Measurements from ENCODE around the gene MATR3. TPM values are rescaled to one million over a fixed set of nuclear protein-coding genes. Genes with fewer than 3 reads are reported as not detected.

Gene MATR3
- total RNA-seq, 2 experiments from 2014 or later = 376 to 401 TPM

GRCh38 chr5:139277171-139277570 lies 16.4 kb upstream of the MATR3 start:
- Mint-ChIP-seq H3K27me3 (no peaks in the 10 kb centered on the region), H3K4me3 (no peak overlapping the region), H3K9me3 (no peaks in the 10 kb centered on the region), H3K4me1 (ENCODE audit: low read depth) (peaks cover 49% of the 10 kb centered on the region), H3K27ac (peak overlapping the region; percentile 37), H3K36me3 (ENCODE audit: low read depth) (peaks cover 37% of the 10 kb centered on the region)
- ATAC-seq (ENCODE audit: poor library complexity) (no peak), DNase-seq (no peak)
- no peaks in the 10 kb centered on the region for H3K27me3 ChIP-seq (ENCODE audit: control insufficient read depth in 1 of 2, insufficient read depth in 2 of 2, low read length in 2 of 2)
- H3K36me3 ChIP-seq (ENCODE audit: insufficient read depth, low read length) = peaks cover 29% of the 10 kb centered on the region
- no peak for TF ChIP-seq CTCF (IDR thresholded peaks at IDR 0.05)
- CTCF ChIA-PET = interaction anchor here (2.7 kb wide), 1 partner anchor 17 kb away, joined by 8 read pairs; the partner anchor contains the start of gene MATR3
- H3K9me3 ChIP-seq (ENCODE audit: control insufficient read depth in 1 of 2, insufficient read depth in 1 of 2, low read length in 2 of 2) = no peaks in the 10 kb centered on the region
- POLR2A ChIA-PET = interaction anchor here (1.0 to 3.2 kb wide), 2 partner anchors 17 to 20 kb away, joined by 3 to 27 read pairs; partner anchors contain the start of gene MATR3
- intact Hi-C loops (cut with DNase I, micrococcal nuclease) = loop anchor here in 1 of 2 experiments (10.0 kb wide), 1 partner anchor 942 kb away; the partner anchor contains the start of genes CDC25C and FAM53C
- H3K27ac ChIP-seq (ENCODE audit: low read depth in 1 of 2, low read length in 2 of 2) = no peak overlapping the region
- peaks cover 46% of the 10 kb centered on the region for H3K4me1 ChIP-seq (ENCODE audit: insufficient read depth, low read length)
- no peak overlapping the region for H3K4me3 ChIP-seq (ENCODE audit: low read length)

- no peaks in the 10 kb centered on the region for H3K27me3 Mint-ChIP-seq
- H3K36me3 ChIP-seq (ENCODE audit: insufficient read depth, low read length) = peaks cover 44% of the 10 kb centered on the region
- peaks cover 34% of the 10 kb centered on the region for H3K4me1 Mint-ChIP-seq (ENCODE audit: low read depth)
- POLR2A ChIA-PET = no interaction called here
- no peak for TF ChIP-seq CTCF (IDR thresholded peaks at IDR 0.05)
- no peaks in the 10 kb centered on the region for H3K27me3 ChIP-seq (ENCODE audit: control insufficient read depth in 1 of 2, insufficient read depth in 2 of 2, low read length in 2 of 2)
- H3K4me1 ChIP-seq (ENCODE audit: insufficient read depth, low read length) = peaks cover 31% of the 10 kb centered on the region
- CTCF ChIA-PET = interaction anchor here (1.9 to 2.7 kb wide), 2 partner anchors 15 to 24 kb away, joined by 4 to 8 read pairs; partner anchors contain the start of gene MATR3
- H3K9me3 Mint-ChIP-seq = no peaks in the 10 kb centered on the region
- H3K4me3 Mint-ChIP-seq = no peak overlapping the region
- intact Hi-C loops (cut with DNase I, micrococcal nuclease) = loop anchor here in 1 of 2 experiments (10.0 kb wide), 1 partner anchor 944 kb away; the partner anchor contains the start of genes CDC25C and FAM53C
- no peak overlapping the region for H3K4me3 ChIP-seq (ENCODE audit: low read length)
- no peak for DNase-seq
- H3K27ac ChIP-seq (ENCODE audit: low read depth in 1 of 2, low read length in 2 of 2) = no peak overlapping the region
- ATAC-seq (ENCODE audit: poor library complexity) = no peak
- H3K9me3 ChIP-seq (ENCODE audit: control insufficient read depth in 1 of 2, insufficient read depth in 1 of 2, low read length in 2 of 2) = no peaks in the 10 kb centered on the region
- no peak overlapping the region for H3K27ac Mint-ChIP-seq
- H3K36me3 Mint-ChIP-seq (ENCODE audit: low read depth) = peaks cover 52% of the 10 kb centered on the region
Measured at GRCh38 chr5:139278540-139279274, 14.8 kb upstream of the MATR3 start.

GRCh38 chr5:139282197-139282557 lies 11.4 kb upstream of the MATR3 start:
- DNase-seq = no peak
- Histone ChIP-seq H3K4me1 (ENCODE audit: insufficient read depth, low read length) (peaks cover 2% of the 10 kb centered on the region), H3K36me3 (ENCODE audit: insufficient read depth, low read length) (peaks cover 56% of the 10 kb centered on the region), H3K27me3 (ENCODE audit: control insufficient read depth in 1 of 2, insufficient read depth in 2 of 2, low read length in 2 of 2) (no peaks in the 10 kb centered on the region), H3K27ac (ENCODE audit: low read depth in 1 of 2, low read length in 2 of 2) (no peak overlapping the region), H3K9me3 (ENCODE audit: control insufficient read depth in 1 of 2, insufficient read depth in 1 of 2, low read length in 2 of 2) (no peaks in the 10 kb centered on the region), H3K4me3 (ENCODE audit: low read length) (no peak overlapping the region)
- no peaks in the 10 kb centered on the region for H3K27me3 Mint-ChIP-seq
- CTCF ChIA-PET = no interaction called here
- H3K4me1 Mint-ChIP-seq (ENCODE audit: low read depth) = peaks cover 4% of the 10 kb centered on the region
- no peak overlapping the region for H3K4me3 Mint-ChIP-seq
- TF ChIP-seq CTCF (IDR thresholded peaks at IDR 0.05) = no peak
- H3K9me3 Mint-ChIP-seq = no peaks in the 10 kb centered on the region
- no peak for ATAC-seq (ENCODE audit: poor library complexity)
- POLR2A ChIA-PET = interaction anchor here (2.2 kb wide), 1 partner anchor 12 kb away, joined by 6 read pairs; the partner anchor contains the start of gene MATR3
- H3K27ac Mint-ChIP-seq = no peak overlapping the region
- peaks cover 62% of the 10 kb centered on the region for H3K36me3 Mint-ChIP-seq (ENCODE audit: low read depth)
- intact Hi-C loops (cut with DNase I, micrococcal nuclease) = no loop called here
